GM10847 (cell line): Measurements from ENCODE around the gene VPS41.

Experiments used
- POLR2A ChIP-seq: IDR thresholded peaks from 2 replicates; pipeline ENCODE4 v1.6.1; 2011; ENCODE audit not compliant: insufficient read length; ENCODE audit errors: extremely low read depth

VPS41 gene

DNA sequence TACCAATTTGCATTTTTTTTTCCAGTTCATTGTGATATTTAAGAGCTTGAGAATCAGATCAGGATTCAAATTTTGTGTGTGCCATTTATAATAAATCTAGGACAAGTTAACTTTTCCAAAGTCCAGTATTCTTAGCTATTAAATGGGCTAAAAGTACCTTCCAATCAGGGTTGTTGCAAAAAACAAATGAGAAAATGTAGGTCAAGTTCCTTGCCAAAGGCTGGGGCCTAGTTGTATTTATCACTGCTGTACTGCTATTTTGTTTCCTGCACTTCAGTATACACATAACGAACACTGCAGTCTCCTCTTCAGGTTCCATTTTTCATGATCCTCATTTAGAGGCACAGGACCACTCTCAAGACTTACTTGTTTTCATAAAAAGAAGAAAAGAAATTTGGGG lies 7.4 kb upstream of the VPS41 start:
- TF ChIP-seq POLR2A, result no peak

- TF ChIP-seq POLR2A, result no peak
Measured at GRCh38 chr7:38909870-38910269, 879 bp upstream of the VPS41 start.

GRCh38 chr7:38907766-38908165 lies 1.2 kb downstream of the VPS41 start:
- no peak for TF ChIP-seq POLR2A

DNA sequence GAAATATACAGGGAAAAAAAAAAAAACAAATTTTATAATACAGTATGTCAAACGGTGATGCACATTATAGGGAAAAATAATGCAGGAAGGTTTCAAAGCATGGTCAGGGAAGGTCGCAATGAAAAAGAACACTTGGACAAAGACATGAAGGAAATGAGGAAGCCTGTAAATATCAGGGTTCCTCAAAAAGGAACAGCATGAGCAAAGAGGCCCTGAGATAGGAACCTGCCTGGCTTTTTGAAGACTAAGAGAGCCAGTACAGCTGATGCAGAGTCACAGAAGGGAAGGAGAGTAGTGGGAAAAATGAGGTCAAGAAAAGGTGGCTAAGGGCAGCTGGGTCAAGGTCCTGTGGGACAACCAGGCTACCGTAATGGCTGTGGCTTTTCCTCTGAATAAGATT lies 1.9 kb downstream of the VPS41 start:
- no peak for TF ChIP-seq POLR2A

GRCh38 chr7:38905056-38905759 lies 3.8 kb downstream of the VPS41 start:
- no peak for TF ChIP-seq POLR2A

- TF ChIP-seq POLR2A, result no peak
Measured at GRCh38 chr7:38903057-38903456, 5.9 kb downstream of the VPS41 start.

DNA sequence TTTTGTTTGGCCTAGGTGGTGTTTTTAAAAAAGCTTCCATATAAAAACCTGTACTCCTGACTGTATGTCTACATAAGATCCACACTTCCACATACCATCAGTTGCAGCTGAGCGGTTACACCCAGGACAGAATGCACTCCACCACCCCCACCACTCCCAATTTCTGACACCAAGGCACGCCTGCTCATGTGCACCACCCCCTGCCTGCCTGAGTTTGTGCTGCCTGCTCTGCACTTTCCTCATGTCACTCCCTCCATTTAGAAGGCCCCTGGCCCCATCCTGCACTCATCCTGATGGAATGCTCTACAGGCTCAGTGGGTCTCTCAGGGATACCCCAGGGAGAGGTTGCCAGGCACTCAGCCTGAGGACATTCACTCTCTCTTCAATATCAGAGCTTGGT lies 6.5 kb downstream of the VPS41 start:
- TF ChIP-seq POLR2A, result no peak

- TF ChIP-seq POLR2A, result no peak
Measured at GRCh38 chr7:38893061-38893460, 15.9 kb downstream of the VPS41 start.

- no peak for TF ChIP-seq POLR2A
Measured at GRCh38 chr7:38890597-38890996, 18.4 kb downstream of the VPS41 start.

GRCh38 chr7:38889872-38890432 lies 19.0 kb downstream of the VPS41 start:
- TF ChIP-seq POLR2A, result no peak

- no peak for TF ChIP-seq POLR2A
Measured at GRCh38 chr7:38889079-38889478, 19.9 kb downstream of the VPS41 start.

DNA sequence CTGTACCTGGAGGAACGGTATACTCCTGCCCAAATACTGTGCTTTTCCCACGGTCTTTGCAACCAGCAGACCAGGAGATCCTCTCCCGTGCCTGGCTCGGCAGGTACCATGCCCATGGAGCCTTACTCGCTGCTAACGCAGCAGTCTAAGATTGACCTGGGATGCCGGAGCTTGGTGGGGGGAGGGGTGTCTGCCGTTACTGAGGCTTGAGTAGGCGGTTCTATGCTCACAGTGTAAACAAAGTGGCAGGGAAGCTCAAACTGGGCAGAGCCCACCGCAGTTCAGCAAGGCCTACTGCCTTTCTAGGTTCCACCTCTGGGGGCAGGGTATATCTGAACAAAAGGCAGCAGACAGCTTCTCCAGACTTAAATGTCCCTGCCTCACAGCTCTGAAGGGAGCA lies 22.7 kb downstream of the VPS41 start:
- TF ChIP-seq POLR2A, result no peak

- no peak for TF ChIP-seq POLR2A
Measured at GRCh38 chr7:38883706-38884105, 25.3 kb downstream of the VPS41 start.

DNA sequence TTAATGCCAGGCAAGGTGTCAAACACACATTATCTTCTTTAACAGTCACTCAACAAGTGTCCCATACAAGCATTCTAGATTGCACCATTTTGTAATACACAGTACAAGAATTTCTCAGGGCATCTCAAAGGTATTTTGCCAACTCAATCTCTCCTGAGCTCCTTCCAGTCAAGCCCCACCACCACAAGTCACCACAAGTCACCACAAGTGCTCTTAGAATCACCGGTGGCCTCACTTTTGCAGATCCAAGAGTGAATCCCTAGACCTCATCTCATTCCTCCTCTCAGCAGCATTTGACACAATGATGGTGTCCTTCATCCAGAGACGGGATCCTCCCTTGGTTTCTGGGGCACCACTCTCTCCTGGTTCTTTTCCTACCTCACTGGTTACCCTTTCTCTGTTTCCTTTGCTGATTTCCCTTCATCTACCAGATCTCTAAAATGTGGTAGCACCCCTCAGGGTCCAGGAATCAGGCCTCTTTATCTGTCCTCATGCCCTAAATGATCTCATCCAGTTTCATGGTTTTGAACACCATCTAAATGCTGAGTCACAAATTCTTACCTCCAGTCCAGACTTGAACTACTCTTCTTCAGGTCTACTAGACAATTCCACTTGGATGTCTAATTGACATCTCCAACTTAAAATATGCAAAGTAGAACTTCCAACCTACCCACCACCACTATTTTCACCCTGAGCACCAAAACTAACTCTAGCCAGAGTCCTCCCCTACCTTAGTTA lies 26.9 kb downstream of the VPS41 start:
- TF ChIP-seq POLR2A, result no peak

DNA sequence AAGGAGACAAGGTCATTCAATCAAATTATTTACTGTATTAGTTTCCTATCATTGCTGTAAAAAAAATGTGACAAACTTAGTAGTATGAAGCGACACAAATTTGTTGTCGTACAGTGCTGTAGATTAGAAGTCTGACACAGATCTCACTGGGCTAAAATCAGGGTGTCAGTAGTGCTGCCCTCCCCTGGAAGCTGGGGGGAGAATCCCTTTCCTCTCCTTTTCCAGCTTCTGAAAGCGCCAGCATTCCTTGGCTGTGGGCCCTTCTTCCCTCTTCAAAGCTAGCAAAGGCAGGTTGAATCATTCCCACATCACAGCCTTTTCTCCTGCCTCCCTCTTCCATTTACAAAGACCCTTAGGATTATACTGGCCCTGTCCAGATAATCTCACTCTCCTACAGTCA lies 28.0 kb downstream of the VPS41 start:
- no peak for TF ChIP-seq POLR2A

- TF ChIP-seq POLR2A, result no peak
Measured at GRCh38 chr7:38880454-38880853, 28.5 kb downstream of the VPS41 start.
